ENCODE results near the gene ERC2.

- TF ChIP-seq ZFP30 (CRISPR knock-in tag; IDR thresholded peaks at IDR 0.05) (no peak), ZFP3 (CRISPR knock-in tag; IDR thresholded peaks at IDR 0.05) (no peak)
Observed at GRCh38 chr3:55826731-55827496, 641.4 kb downstream of the ERC2 start.

Data from SK-N-SH treated with all-trans-retinoic acid at 6 μM for 48 hours (cell line).